GM18505 (cell line): ENCODE data around the gene VGLL2.
"Not testable (repeated sequence)": the region's sequence is repeated elsewhere in the genome, so short reads cannot be mapped to it uniquely, and the experiment has no call there.

Experiments used
- ATAC-seq: cut with Tn5 transposase; IDR thresholded peaks from one replicate; pipeline ENCODE4 v1.9.1; 2021; ENCODE audit not compliant: unreplicated experiment
- POLR2A ChIP-seq: IDR thresholded peaks from 4 replicates; pipeline ENCODE4 v1.6.1; 2011; ENCODE audit warnings: borderline replicate concordance; ENCODE audit not compliant: insufficient read depth, insufficient read length; ENCODE audit errors: extremely low read depth

Gene VGLL2, protein sequence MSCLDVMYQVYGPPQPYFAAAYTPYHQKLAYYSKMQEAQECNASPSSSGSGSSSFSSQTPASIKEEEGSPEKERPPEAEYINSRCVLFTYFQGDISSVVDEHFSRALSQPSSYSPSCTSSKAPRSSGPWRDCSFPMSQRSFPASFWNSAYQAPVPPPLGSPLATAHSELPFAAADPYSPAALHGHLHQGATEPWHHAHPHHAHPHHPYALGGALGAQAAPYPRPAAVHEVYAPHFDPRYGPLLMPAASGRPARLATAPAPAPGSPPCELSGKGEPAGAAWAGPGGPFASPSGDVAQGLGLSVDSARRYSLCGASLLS

DNA sequence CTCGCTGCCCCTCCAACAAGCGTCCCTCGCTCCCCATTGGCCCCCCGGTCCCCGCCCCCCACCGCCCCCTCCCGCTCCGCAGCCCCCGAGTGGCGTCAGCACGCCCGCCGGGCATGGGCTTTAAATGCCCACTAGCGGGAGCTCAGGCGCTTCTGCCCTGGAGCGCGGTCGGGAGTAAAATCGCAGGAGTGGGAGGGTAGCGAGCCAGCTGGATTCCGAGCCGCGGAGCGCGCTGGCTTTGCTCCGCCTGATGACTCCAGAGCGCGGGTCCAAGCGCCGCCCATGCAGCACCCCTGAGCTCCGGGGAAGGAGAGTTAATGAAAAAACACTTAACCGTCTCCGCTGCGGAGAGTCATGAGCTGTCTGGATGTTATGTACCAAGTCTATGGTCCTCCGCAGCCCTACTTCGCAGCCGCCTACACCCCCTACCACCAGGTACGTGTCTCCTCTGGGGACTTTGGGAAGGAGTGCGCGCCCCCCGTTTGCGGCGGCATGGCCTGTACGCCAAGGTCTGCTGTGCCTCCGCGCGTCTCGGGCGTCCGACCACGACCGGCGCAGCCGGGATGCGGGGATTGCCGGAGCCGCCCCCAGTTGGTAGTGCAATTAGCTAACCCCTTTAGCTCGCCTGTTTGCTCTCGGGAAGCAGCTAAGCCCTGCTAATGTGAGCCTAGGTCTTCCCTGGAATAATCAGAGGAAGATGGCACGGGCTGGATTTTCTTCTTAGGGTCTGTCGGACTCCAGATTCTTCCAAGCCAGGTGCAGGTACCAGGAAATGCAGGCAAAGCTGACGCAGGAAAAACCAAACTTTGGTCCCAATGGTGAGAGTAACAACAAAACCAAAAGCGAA lies at the start of gene VGLL2:
TSS of gene VGLL2 (plus strand) at position 149 of the 847 bp plus-strand sequence. CDS start at position 355, 206 bp downstream.
- no peak for TF ChIP-seq POLR2A
- peak; percentile 35 for ATAC-seq

DNA sequence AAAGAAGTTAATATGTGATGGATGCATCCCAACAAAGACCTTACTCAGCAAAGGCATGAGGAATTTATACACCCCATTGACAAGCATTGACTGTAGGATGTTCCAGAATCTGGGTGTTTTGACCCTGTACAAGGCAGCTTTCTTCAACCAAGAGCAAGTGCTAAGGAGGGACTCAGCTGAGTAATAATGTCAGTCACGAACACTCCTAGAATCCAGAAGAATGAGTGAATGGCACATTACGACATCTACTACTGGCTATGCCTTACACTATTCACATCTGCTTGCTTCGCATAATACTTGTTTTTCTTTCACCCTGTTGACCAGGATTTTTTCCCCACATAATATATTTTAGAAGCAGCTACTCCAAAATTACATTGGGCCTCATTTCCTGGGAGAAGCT lies 42.5 kb upstream of the VGLL2 start:
- no peak for TF ChIP-seq POLR2A
- ATAC-seq = no peak

DNA sequence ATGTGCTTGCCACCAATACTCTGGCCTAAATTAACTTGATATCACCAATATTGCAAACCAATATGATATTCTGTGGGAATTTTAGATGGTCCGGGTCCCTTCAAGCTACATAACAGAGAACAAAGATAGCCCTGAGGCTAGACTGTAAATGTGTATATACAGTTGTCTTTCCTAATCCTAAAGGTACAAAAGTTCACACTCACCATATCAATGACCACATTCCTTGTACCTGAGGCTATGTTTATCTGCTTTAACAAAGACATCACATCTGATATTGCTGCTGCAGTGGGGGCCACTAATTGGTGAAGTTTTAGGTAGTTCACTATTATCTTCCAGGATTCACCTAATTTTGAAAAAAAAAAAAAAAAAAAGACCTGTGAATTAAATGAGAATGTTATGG lies 38.6 kb upstream of the VGLL2 start:
- ATAC-seq = no peak

DNA sequence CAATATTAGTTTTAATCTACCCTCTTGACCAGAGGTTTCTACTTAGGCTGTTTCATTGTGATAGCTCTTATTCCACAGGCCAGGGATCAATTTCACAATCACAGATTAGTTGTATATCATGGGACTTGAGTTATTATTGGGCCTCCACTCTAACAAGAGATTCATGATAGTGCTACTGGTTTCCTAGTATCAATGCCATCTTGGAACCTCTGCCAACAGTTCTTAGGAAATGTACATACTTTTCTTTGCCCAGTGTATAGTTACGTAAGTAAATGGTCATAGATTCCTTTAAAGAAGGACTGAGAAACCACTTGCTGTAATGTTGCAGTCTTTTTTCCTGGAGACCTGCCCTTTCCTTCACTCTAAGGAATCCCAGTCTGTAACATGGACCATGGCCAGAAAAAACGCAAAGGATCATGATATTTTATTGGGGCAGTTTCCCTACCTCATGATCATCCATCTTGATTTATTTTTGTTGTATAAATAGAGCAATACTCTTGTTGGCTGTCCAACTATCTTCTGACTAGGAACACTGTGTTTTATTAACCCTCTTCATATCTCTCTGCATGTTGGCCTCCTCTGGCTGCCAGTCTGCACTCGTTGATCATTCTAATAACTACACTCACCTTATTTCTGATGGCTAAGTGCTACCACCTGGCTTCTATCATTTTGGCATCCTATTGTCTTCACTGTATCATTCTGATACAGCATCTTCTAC lies 38.0 kb upstream of the VGLL2 start:
- no peak for ATAC-seq
- no peak for TF ChIP-seq POLR2A

More for the DNA sequence above, 38.6 kb upstream of the VGLL2 start:
- TF ChIP-seq POLR2A = no peak

DNA sequence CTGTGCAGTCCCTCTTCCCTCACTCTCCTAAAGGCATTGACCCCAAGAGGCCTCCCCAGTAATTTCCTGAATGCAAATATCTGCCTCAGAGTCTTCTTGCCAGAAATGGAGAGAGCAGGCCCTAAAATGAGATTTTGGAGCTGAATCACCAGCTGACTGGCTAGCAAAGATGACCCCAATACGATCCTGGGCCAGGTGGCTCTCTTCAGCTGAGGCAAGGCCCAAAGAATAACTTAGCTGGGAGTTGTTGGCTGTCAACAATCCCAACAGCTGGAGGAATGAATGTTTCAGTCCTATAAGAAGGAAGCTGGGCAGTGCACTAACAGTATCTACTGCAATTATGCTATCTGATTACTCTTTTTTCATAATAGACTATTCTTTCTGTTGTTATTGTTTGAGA lies 37.2 kb upstream of the VGLL2 start:
- no peak for TF ChIP-seq POLR2A
- no peak for ATAC-seq

DNA sequence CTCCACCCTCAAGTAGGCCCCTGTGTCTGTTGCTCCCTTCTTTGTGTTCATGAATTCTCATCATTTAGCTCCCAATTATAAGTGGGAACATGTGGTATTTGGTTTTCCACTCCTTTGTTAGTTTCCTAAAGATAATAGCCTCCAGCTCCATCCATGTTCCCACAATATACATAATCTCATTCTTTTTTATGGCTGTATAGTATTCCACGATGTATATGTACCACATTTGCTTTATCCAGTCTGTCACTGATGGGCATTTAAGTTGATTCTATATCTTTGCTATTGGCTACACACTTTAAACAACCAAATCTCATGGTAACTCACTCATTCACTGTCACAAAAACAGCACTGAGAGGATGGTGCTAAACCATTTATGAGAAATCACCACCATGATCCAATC lies 35.5 kb upstream of the VGLL2 start:
- TF ChIP-seq POLR2A = no peak
- no peak for ATAC-seq

DNA sequence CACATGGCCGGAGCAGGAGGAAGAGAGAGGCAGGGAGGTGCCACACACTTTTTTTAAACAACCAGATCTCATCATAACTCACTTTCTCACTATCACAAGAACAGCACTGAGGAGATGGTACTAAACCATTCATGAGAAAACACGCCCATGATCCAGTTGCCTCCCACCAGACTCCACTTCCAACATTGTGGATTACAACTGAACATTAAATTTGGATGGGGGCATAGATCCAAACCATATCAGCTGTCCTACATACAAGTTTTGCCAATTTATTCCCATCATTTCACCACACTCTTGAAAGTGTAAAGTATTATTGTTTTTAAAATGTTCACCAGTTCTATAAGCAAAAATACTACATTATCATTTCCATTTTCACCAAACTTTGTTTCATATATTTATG lies 33.9 kb upstream of the VGLL2 start:
- no peak for ATAC-seq
- TF ChIP-seq POLR2A = no peak

DNA sequence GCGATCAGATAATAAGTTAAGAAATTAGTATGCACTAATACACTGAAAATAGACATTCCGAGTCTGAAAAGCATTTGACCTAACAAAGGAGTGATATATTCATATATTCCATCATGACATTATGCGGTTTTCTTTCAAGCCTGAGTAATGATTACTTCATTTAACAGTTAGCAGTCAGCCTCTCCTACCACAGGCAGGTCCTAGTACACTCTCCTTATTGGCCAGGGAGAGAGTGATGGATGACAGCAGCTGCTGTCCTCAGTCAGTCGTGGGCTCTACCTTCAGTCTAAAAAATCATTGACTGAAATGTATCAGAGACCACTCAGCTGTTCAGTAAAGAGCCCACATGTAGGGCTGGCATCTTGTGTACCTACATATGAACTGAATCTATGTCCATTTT lies 33.2 kb upstream of the VGLL2 start:
- ATAC-seq = no peak
- TF ChIP-seq POLR2A = no peak

DNA sequence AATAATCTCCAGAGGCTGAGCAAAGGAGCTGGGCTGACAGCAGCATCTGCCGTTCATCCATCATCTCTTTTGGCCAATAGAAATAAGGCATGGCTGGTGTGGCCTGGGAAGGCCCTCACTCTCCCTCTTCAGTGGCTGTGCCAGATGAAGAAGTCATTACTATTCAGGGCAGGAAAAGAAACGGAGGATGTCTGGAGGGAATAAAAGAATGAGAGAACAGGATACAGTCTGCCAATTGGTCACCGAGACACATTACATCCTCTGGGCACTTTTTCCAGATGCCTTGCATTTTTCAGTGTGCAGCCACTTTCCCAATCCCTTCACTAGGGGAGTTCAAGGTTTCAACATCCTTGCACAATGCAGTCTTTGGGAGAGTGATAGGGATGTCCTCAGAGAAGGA lies 32.2 kb upstream of the VGLL2 start:
- TF ChIP-seq POLR2A = no peak
- ATAC-seq = no peak

DNA sequence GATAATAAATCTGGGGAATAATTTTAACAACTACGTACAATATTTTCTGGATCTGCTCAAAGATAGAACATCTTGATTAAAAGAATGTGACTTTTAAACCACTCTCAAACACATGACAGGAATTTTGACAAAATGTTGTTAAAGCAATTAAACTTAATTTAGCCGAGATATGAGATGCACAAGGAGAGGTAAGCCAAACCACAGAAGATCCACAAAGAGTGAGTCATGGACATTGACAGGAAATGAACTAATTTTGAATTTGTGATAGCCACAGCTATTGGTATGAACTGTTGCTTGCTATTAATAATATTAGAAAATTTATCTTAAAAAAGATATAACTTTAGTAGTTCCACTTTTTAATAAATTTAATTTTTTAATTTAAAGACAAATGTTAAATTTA lies 27.8 kb upstream of the VGLL2 start:
- ATAC-seq = no peak

DNA sequence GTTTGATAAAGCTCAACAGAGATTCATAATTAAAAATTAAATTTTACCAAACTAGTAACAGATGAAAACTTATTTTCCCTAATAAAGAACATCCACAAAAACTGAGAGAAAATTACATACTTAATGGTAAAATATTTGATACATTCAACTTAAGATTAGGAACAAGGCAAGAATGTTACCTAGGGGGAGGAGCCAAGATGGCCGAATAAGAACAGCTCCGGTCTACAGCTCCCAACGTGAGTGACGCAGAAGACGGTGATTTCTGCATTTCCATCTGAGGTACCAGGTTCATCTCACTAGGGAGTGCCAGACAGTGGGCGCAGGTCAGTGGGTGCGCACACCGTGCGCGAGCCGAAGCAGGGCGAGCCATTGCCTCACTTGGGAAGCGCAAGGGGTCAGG lies 20.8 kb upstream of the VGLL2 start:
- not testable (repeated sequence) for ATAC-seq

More for the DNA sequence above, 27.8 kb upstream of the VGLL2 start:
- no peak for TF ChIP-seq POLR2A

DNA sequence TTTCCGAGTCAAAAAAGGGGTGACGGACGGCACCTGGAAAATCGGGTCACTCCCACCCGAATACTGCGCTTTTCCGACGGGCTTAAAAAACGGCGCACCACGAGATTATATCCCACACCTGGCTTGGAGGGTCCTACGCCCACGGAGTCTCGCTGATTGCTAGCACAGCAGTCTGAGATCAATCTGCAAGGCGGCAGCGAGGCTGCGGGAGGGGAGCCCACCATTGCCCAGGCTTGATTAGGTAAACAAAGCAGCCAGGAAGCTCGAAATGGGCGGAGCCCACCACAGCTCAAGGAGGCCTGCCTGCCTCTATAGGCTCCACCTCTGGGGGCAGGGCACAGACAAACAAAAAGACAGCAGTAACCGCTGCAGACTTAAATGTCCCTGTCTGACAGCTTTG lies 20.4 kb upstream of the VGLL2 start:
- ATAC-seq = not testable (repeated sequence)

DNA sequence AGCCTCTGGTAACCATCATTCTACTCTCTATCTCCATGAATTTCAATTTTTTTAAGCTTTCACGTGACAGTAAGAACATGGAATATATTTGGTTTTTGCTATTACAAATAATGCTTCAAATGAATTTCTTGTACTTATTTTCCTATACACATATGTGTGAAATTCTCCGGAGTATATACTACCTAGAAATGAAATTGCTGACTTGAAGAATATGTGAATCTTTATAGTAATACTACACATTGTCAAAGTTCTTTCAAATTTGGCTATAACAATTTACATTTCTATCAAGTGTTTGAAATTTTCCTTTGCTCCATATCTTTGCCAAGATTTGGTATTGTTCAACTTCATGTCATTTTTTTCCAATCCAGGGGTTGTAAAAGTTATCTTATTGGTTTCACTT lies 11.6 kb upstream of the VGLL2 start:
- ATAC-seq = no peak
- no peak for TF ChIP-seq POLR2A

DNA sequence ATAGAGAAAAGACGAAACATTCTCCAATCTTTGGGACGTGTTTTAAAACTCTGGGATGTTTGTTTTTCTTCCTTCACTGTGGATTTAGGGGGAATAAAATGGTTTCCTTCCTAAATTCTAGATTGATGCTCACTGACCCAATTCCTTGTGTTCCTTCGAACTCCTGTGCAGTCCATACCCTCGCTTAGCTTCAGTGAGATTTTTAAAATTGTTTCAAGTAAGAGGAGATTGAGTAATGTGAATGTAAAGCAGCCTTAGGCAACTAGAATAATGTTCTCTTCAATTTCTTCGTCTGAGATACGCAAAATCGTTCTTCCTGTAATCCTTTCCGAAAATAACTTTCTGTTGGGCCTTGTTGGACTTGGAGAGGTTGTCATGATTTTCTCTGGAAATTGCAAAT lies 2.6 kb upstream of the VGLL2 start:
- TF ChIP-seq POLR2A = no peak
- ATAC-seq = no peak
